Right lung (tissue), 5 donors: ENCODE data around the gene ADGRG3. TPM values are rescaled to one million over a fixed set of nuclear protein-coding genes. Genes with fewer than 3 reads are reported as not detected.
"Not testable (repeated sequence)": the region's sequence is repeated elsewhere in the genome, so short reads cannot be mapped to it uniquely, and the experiment has no call there.

ENCODE experiments used
- DNase-seq, 2 donors: peaks; one replicate each; pipeline ENCODE4 v3.0.0-alpha.2; 2013
- polyA plus RNA-seq, 5 donors: library from polyadenylated mRNA; unstranded; fragments of 120-200 nt; gene quantifications; one replicate each; pipeline versions ENCODE4 v1.2.1 to v1.2.3, GENCODE V29; 2013; ENCODE audit warnings: inconsistent platforms in 1 of 5, low replicate concordance in 1 of 5; ENCODE audit not compliant: insufficient read length in 5 of 5, insufficient read depth in 1 of 5

Gene ADGRG3
- polyA plus RNA-seq, 5 donors = 0.38 to 1.2 (median 0.86) TPM

DNA sequence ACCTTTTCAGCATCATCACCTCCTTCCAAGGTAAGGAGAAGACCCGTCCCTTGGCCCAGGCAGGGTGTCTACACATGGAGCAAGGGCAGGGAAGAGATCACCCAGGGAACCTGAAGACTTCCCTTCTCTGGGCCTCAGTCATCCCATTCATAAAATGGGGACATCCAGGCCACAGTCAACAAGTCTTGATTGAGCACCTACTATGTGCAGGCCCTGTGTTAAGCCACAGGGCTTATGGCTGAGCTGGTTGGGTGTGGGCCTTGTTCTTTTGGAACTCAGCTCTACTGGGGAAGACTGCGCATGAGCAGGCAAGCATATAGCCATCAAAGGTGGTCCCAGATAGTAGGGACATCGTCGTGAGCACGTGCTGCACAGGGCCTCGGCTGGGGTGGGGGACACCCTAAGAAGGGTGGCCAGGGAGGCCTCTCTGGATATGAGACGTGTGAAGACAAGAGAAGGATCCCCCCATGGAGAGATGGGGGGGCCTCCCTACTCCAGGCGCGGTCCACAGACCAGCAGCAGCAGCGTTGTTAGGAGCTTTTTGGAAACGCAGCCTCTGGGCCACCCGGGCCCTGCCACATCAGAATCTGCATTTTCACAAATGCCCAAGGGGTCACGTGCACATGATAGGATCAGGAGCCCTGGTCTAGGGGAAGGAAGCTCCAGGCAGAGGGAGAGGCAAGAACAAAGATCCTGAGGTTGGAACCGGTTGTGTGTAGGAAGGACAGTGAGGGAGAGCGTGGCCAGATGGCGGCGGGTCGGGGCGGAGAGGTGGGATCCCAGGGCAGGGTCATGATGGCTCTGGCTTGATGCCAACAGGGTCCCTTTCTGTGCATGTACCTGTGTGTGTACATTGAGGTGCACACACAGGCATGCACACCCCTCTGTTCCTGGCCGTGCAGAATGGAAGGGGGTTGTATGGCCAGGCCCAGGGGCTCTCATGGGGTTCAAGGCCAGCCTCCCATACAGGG is 5.9 kb upstream of the ADGRG3 start:
- DNase-seq = no peak

- DNase-seq = no peak
These were observed 4.7 kb upstream of the ADGRG3 start for GRCh38 chr16:57663436-57663835.

DNA sequence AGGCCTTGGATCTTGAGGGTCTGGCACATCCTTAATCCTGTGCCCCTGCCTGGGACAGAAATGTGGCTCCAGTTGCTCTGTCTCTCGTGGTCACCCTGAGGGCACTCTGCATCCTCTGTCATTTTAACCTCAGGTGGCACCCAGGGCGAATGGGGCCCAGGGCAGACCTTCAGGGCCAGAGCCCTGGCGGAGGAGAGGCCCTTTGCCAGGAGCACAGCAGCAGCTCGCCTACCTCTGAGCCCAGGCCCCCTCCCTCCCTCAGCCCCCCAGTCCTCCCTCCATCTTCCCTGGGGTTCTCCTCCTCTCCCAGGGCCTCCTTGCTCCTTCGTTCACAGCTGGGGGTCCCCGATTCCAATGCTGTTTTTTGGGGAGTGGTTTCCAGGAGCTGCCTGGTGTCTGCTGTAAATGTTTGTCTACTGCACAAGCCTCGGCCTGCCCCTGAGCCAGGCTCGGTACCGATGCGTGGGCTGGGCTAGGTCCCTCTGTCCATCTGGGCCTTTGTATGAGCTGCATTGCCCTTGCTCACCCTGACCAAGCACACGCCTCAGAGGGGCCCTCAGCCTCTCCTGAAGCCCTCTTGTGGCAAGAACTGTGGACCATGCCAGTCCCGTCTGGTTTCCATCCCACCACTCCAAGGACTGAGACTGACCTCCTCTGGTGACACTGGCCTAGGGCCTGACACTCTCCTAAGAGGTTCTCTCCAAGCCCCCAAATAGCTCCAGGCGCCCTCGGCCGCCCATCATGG is 4.0 kb upstream of the ADGRG3 start:
- no peak for DNase-seq

DNA sequence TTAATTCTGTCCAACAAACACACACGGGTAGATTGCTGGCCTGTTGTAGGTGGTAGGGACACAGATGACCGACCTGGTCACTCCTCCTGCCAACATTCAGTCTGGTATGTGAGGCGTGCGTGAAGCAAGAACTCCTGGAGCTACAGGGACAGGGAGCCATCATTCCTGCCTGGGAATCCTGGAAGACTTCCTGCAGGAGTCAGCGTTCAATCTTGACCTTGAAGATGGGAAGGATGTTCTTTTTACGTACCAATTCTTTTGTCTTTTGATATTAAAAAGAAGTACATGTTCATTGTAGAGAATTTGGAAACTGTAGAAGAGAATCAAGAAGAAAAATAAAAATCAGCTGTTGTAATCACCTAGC is 3.5 kb upstream of the ADGRG3 start:
- DNase-seq = no peak

DNA sequence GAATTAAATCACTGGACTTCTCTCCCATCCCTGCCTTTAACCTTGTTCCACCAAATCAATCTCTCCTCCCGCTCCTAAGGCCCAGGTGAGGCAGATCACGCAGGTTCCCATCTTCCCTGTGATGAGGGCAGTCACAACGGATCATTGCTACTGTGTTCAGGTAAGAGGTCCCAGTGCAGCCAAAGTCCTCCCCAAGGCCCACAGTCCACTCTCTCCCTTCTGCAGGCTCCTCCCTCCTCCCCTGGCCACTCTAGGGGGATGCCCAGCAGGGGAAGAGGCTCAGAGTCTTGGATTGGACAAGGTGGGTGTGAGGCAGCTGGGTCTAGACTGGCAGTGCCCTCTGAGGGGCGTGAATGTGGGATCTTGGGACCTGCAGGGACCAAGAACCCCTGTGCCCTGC is 2.6 kb upstream of the ADGRG3 start:
- no peak for DNase-seq

DNA sequence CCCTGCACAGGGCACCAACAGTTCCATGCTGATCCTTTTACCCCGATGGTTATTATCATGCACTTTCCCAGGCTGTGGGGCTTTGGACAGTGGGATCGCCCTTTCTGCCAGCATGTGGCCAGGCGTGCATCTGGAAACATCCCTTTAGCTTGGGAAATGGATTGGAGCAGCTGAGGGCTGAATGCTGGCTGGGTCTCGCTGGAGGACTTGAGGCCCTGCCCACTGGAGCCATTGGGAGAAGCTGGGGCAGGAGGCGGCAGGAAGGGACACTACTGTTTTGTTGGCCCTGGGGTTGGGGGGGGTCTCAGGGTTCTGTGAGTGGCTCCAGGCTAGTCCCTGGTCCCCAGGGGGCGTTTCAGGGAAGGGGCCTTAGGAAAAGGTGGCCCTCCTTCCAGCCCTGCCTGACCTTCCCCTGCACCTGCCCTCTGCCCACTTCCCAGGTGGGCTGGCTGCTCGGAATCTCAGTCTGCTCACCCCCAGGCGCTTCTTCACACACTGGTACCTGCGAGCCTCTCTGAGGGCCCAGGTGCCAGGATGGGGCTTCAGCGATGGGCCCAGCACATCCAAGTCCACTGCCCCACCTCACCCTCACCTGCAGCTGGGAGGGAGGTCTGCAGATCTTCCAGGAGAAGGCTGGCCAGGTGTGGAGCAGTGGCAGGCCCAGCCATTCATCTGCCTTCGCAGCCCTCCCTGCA is 1.6 kb upstream of the ADGRG3 start:
- no peak for DNase-seq

DNA sequence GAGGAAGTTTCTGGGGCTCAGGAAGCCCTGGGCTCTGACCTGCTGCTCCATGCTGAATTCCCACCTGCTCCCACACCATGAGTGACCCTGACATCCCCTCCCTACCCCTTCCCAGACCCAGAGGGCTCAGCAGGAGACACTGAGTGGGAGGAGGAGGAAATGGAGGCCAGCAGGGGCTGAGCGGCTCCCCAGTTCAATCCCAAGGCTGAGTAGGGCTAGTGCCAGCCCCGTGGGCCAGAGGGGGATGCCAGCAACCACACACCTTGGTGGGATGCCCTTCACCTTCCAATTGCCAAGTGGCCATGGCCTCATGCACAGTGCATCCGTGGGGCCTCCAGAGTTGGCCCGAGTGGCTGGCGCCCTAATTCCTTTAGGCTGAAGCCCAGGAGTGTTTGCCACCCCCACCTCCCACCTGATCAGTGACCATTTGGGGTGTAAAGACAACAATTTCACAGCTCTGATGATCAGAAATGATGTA is 1.0 kb upstream of the ADGRG3 start:
- DNase-seq = no peak

- DNase-seq = no peak
These were observed 412 bp upstream of the ADGRG3 start for GRCh38 chr16:57667526-57668262.

- DNase-seq = no peak
These were observed 747 bp downstream of the ADGRG3 start for GRCh38 chr16:57668630-57669475.

- DNase-seq = no peak
These were observed 1.5 kb downstream of the ADGRG3 start for GRCh38 chr16:57669476-57670162.

DNA sequence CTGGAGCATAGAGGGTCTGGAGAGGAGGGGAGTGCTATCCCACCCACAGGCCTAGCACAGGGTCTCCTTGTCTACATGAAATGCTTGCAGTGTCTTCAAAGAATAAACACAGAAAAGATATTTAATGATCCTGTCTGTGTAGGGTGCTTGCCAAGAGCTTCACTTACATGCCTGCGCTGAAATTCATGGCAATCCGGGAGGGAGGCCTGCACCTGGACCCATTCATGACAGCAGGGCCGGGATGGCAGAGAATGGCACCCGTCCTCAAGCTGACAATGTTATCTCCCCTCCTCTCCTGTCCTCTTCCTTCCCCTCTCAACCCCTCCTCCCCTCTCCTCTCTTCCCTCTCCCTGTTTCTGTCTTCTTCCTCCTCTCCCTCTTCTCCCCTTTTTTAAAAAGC is 2.1 kb downstream of the ADGRG3 start:
- no peak for DNase-seq

DNA sequence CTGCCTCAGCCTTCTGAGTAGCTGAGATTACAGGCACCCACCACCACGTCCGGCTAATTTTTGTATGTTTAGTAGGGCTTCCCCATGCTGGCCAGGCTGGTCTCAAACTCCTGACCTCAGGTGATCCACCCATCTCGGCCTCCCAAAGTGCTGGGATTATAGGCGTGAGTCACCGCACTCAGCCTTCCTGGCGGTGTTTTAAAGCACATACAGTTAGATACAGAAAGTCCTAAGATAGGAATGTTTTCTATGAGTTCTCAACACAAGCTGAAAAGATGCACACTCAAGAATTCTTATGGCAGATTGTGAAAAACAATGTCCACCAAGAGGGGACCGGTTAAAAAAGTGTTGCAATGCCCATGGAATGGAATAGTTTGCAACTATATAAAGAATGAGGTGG is 3.3 kb downstream of the ADGRG3 start:
- not testable (repeated sequence) for DNase-seq

GRCh38 chr16:57672416-57672815 is 4.3 kb downstream of the ADGRG3 start:
- DNase-seq = no peak

DNA sequence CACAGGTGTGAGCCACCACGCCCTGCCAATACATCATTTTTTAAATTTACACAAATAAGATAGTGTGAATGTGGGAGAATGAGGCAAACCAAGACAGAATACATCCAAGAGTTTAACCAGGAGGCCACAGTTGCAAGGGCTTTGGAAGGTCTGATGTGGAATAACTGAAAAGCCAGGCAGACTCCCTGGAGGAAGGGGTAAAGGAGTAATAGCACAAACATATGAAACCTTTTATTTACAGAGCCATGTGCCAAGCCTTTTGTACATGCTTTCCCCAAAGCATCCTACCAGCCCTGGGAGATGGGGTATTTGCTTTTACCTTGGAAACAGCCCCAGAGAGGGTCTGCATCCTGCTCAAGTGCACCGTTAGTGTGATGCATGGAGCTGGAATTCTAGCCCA is 4.7 kb downstream of the ADGRG3 start:
- no peak for DNase-seq

DNA sequence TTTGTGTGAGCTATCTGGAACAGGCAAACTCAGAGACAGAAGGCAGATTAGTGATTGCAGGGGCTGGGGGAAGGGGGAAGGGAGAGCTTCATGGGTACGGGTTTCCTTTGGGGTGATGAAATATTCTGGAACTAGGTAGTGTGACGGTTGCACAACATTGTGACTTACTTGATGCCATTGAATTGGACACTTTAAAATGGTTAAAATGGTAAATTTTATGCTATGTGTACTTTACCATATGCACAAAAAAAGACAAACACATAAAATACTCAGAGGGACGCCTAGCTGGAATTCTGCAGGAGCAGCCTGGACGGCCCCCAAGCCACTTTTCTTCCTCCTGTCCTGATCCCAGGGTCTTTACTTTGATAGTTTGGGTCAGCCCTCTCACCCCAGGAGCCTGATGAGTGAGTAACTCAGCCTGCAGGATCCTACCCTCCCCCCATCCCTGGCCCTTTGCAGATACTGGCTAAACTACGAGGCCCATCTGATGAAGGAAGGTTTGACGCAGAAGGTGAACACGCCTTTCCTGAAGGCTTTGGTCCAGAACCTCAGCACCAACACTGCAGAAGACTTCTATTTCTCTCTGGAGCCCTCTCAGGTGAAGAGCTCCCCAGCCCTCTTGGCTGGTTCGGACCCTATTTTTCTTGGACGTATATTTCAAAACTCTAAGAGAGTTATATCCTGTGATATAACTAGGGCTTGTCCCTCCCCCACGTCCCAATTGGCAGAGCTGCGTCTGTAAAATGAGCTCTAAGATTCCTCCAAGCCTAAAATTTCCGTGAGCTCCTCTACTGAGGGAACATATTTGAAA is 7.8 kb downstream of the ADGRG3 start:
- no peak for DNase-seq

DNA sequence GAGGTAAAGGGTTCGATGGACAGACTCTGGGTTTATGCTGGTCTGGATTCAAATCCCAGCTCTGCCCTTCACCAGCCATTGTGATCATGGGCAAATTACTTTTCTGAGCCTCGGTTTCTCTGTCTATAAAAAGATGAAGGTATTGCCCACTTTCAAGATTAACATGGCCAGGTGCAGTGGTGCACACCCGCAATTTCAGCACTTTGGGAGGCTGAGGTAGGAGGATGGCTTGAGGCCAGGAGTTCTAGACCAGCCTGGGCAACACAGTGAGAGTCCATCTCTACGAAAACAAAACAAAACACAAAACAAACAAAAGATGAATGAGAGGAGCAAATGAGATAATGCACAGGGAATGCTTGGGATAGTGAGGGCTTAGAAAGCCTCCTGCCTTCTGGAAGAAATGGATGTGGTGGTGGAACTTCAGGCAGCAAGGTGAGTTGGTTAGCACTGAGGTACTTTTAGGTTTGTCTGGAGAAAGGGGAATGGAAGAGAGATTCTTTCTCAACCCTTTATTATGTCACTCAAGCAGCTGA is 8.5 kb downstream of the ADGRG3 start:
- no peak for DNase-seq

DNA sequence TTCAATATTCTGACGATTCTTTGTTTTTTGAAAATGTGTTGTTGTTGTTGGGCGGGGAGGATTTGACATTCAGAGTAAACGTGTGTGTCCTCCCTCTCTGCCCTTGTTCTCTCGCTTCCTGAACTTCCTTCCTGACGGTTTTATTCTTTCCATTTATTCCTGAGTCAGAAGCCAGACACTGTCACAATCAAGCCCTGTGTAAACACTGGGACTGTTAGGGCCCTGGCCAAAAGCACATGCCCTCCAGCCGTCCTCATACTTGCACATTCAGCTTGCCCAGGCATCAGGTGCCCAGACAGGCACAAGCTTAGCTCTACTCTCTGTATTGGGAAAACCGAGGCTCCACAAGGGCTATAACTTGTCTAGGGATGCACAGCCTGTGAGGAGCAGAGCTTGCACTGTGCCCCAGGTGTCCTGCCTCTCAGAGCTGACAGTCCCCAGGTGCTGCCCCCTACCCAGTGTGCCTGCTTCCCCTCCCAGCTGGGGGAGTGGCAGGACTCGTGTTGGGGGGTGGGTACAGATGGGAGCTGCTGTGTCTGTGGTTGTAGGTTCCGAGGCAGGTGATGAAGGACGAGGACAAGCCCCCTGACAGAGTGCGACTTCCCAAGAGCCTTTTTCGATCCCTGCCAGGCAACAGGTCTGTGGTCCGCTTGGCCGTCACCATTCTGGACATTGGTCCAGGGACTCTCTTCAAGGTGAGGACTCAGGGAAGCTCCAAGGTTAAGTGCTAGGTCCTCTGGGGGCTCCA is 9.7 kb downstream of the ADGRG3 start:
- no peak for DNase-seq

DNA sequence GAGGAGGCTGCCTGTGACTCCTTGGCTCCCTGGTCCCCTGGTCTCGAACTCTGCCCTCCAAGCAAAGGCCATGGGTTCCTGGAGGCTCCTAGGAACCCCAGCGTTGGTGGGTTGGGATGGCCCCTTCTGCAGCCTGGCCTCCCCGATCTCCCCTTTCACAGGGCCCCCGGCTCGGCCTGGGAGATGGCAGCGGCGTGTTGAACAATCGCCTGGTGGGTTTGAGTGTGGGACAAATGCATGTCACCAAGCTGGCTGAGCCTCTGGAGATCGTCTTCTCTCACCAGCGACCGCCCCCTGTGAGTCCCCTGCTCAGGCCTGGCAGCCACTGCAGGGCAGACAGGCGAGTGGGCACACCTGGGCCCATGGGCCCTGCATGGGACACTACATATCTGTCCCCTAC is 10.9 kb downstream of the ADGRG3 start:
- no peak for DNase-seq
